NB4 (cell line): Measurements from ENCODE around the gene CELF1.

Experiments
- TF ChIP-seq, protein P1 (sequence below): IDR thresholded peaks from 2 replicates; pipeline ENCODE4 v1.6.1; 2011; ENCODE audit warnings: low read depth, low read length
- TF ChIP-seq, protein P2 (sequence below): IDR thresholded peaks from one replicate; pipeline ENCODE4 v1.5.1; 2012; ENCODE audit warnings: low read depth, low read length

DNA sequence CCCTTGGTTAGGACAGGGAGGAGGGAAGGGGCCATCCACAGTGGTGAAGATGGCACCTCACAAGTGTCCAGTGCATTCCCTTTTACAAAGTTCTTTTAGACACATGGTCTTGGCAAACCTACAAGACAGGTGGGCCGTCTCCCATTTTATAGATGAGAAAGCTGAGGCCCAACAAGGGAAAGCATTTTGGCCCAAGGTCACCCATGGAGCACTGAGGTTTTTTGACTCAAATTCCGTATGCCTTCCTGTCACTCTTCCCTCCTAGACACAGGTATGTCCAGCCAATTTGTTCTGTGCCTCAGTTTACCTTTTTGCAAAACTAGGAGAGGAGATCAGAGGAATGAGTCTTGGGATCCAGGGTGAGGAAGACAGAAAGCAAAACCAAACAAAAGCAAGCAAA is 40.0 kb upstream of the CELF1 start:
- TF ChIP-seq, protein P1, sequence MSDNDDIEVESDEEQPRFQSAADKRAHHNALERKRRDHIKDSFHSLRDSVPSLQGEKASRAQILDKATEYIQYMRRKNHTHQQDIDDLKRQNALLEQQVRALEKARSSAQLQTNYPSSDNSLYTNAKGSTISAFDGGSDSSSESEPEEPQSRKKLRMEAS: no peak
- TF ChIP-seq, protein P2, sequence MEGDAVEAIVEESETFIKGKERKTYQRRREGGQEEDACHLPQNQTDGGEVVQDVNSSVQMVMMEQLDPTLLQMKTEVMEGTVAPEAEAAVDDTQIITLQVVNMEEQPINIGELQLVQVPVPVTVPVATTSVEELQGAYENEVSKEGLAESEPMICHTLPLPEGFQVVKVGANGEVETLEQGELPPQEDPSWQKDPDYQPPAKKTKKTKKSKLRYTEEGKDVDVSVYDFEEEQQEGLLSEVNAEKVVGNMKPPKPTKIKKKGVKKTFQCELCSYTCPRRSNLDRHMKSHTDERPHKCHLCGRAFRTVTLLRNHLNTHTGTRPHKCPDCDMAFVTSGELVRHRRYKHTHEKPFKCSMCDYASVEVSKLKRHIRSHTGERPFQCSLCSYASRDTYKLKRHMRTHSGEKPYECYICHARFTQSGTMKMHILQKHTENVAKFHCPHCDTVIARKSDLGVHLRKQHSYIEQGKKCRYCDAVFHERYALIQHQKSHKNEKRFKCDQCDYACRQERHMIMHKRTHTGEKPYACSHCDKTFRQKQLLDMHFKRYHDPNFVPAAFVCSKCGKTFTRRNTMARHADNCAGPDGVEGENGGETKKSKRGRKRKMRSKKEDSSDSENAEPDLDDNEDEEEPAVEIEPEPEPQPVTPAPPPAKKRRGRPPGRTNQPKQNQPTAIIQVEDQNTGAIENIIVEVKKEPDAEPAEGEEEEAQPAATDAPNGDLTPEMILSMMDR: no peak
